CD4-positive, alpha-beta T cell (primary cell): ENCODE measurements around the gene ASB4. TPM values are rescaled to one million over a fixed set of nuclear protein-coding genes. Genes with fewer than 3 reads are reported as not detected.
A peak's percentile ranks its signal among the peaks of the same experiment; 100 is the strongest.

Experiments used
- ATAC-seq: fragments of 200-7000 bp; cut with Tn5 transposase; one replicate; pipeline ENCODE4 v1.10.0; 2022; ENCODE audit warnings: mild to moderate bottlenecking; ENCODE audit not compliant: poor library complexity
- CTCF ChIA-PET: fragments of 350-600 bp; sonication (Branson Sonifier 250); formaldehyde crosslinking; loops from one replicate; lab custom pipeline; 2021; ENCODE audit warnings: antibody characterized with exemption, inconsistent platforms; lab: Charles Lee
- POLR2A ChIA-PET: fragments of 350-600 bp; sonication (Branson Sonifier 250); formaldehyde crosslinking; loops from one replicate; lab custom pipeline; 2021; ENCODE audit warnings: antibody characterized with exemption, inconsistent platforms; lab: Charles Lee
- DNase-seq, 14 experiments: peaks; one replicate each; pipeline ENCODE4 v3.0.0-alpha.2; 2013 to 2020; ENCODE audit warnings: mixed read lengths in 2 of 14
- H3K27ac ChIP-seq, 2 donors: one replicate each; pipeline versions ENCODE4 v1.5.1 to v1.7.0; 2013; ENCODE audit warnings: low read length in 2 of 2, low read depth in 1 of 2, mild to moderate bottlenecking in 1 of 2
- H3K27me3 ChIP-seq, 2 experiments: 1 replicate in 1 of 2; 2 replicates in 1 of 2; pipeline versions ENCODE4 v1.6.1 to v1.7.0; 2013; ENCODE audit warnings: low read length in 2 of 2, control low read depth in 1 of 2, mild to moderate bottlenecking in 1 of 2, moderate library complexity in 1 of 2; ENCODE audit not compliant: insufficient read depth in 2 of 2, control insufficient read depth in 1 of 2
- H3K36me3 ChIP-seq: one replicate; pipeline ENCODE4 v1.6.1; 2013; ENCODE audit warnings: low read length, control low read depth; ENCODE audit not compliant: insufficient read depth
- H3K4me1 ChIP-seq: one replicate; pipeline ENCODE4 v1.6.1; 2013; ENCODE audit warnings: low read length, control low read depth; ENCODE audit not compliant: insufficient read depth
- H3K4me3 ChIP-seq: one replicate; pipeline ENCODE4 v1.5.1; 2013; ENCODE audit warnings: mild to moderate bottlenecking, low read length, moderate library complexity
- H3K9me3 ChIP-seq, 2 experiments: 1 replicate in 1 of 2; 2 replicates in 1 of 2; pipeline versions ENCODE4 v1.6.1 to v1.7.0; 2013; ENCODE audit warnings: low read length in 2 of 2, mild to moderate bottlenecking in 2 of 2, control low read depth in 1 of 2, moderate library complexity in 1 of 2; ENCODE audit not compliant: control insufficient read depth in 1 of 2, insufficient read depth in 1 of 2
- H3K27ac Mint-ChIP-seq: one replicate; pipeline ENCODE4 v1.8.0; 2020; ENCODE audit warnings: mixed read lengths
- H3K27me3 Mint-ChIP-seq: one replicate; pipeline ENCODE4 v1.8.0; 2021; ENCODE audit warnings: mixed read lengths
- H3K36me3 Mint-ChIP-seq: one replicate; pipeline ENCODE4 v1.8.0; 2021; ENCODE audit warnings: low read depth, mixed read lengths
- H3K4me1 Mint-ChIP-seq: one replicate; pipeline ENCODE4 v1.8.0; 2021; ENCODE audit warnings: low read depth, mixed read lengths
- H3K4me3 Mint-ChIP-seq: one replicate; pipeline ENCODE4 v1.8.0; 2020; ENCODE audit warnings: mild to moderate bottlenecking, mixed read lengths
- H3K9me3 Mint-ChIP-seq: one replicate; pipeline ENCODE4 v1.8.0; 2020; ENCODE audit warnings: mixed read lengths
- intact Hi-C, 2 experiments: fragments of 100-400 bp; cut with DNase I in 1 of 2; cut with micrococcal nuclease in 1 of 2; formaldehyde crosslinking; loops; one replicate each; pipeline versions ENCODE4 v1.15.1 to v1.9.0; 2023 to 2025; cut with DNase I, micrococcal nuclease
- total RNA-seq, 174 experiments: library from RNA in 2 of 174; stranded (reverse) in 2 of 174; gene quantifications; one replicate each; pipeline ENCODE4 v1.2.3 and lab custom pipeline; 2021 to 2026
- TF ChIP-seq, protein P1 (sequence below): fragments of 200-600 bp; IDR thresholded peaks from one replicate; pipeline ENCODE4 v1.8.0; 2022; ENCODE audit warnings: antibody characterized with exemption, mild to moderate bottlenecking

Gene ASB4
- total RNA-seq, 2 experiments from 2014 or later = not detected

DNA sequence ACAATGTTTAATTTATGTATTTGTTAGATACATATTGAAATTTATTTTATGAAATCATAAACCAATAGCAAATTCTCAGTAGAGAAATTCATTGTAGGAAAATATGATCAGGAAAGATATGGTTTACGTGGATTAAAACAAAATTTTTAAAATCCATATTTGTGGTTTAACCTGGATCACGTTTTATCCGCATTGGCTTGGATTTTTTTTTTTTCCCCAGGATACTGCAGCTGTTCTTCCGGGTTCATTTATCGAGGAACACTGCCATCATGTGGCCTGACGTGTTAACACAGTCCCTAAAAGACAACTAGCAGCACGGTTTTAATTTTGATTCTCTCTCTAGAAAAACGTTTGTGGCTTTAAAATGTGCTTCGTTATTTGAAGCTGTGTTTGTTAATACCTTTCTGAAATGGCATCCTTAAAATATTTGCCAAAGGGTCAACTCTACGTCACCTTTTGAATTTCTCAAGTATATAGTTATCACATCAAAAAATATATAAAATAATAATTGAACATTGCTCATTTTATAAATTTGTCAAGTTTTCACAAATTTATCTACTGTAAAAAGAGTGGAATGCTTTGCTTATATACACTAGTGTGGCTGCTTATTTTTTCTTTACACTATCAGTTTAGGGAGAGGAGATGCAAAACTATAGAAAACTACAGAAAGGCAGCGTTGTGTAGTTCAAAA, 8.7 kb upstream of the ASB4 start:
- CTCF ChIA-PET = interaction anchor here (0.6 to 1.8 kb wide), 4 partner anchors 10 to 1028 kb away, joined by 3 to 14 read pairs (median 6); no protein-coding TSS in a partner anchor
- intact Hi-C loops = loop anchor here in 1 of 2 experiments (2.0 to 10.0 kb wide), 2 partner anchors 282 to 1026 kb away; no protein-coding TSS in a partner anchor
- ATAC-seq = peak; percentile 60

DNA sequence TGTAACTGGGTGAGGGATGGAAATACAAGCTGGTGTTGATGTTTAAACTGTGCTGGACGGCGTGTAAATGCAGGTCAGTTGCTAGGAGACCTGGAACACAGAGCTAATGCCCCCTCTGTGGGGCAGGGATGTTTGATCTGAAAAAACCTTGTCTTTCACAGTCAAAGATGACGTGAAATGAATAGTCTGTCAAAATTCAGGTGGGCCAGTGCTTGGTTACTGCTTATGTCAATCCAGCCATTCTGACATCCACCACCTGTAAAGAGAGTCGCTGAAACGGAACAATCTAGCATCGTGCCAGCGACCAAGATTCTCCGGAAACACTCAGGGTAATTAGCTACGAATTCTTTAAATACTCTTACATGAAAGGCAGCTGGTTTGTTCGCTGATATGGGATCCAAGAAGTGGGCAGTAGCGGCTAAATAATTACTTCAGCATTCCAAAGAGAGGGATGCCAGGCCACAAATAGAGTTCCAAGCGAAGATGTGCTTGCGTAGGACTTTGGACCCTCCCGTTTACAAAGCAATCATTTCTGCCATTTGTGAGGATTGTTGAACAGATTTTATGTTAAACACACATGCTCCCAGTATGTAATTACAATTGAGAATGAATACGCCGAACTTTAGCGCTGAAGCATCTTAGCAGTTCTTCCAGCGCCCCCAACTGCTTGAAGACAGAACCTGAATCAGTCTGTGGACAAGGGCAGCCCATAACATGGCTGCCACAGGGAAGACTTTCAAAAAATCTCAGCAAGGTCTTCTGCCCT, 7.3 kb upstream of the ASB4 start:
- ATAC-seq = no peak
- ChIA-PET POLR2A (no interaction called here), CTCF (no interaction called here)
- no peaks in the 10 kb centered on the region for H3K9me3 ChIP-seq
- no peak overlapping the region for H3K4me3 ChIP-seq
- Mint-ChIP-seq H3K4me1 (peaks cover 5% of the 10 kb centered on the region), H3K9me3 (no peaks in the 10 kb centered on the region), H3K27me3 (peaks cover 11% of the 10 kb centered on the region), H3K27ac (no peak overlapping the region), H3K4me3 (no peak overlapping the region), H3K36me3 (no peaks in the 10 kb centered on the region)
- intact Hi-C loops = loop anchor here in 1 of 2 experiments (10.0 kb wide), 1 partner anchor 284 kb away; no protein-coding TSS in a partner anchor
- no peaks in the 10 kb centered on the region for H3K27me3 ChIP-seq
- no peak overlapping the region for H3K27ac ChIP-seq
- TF ChIP-seq, protein P1, sequence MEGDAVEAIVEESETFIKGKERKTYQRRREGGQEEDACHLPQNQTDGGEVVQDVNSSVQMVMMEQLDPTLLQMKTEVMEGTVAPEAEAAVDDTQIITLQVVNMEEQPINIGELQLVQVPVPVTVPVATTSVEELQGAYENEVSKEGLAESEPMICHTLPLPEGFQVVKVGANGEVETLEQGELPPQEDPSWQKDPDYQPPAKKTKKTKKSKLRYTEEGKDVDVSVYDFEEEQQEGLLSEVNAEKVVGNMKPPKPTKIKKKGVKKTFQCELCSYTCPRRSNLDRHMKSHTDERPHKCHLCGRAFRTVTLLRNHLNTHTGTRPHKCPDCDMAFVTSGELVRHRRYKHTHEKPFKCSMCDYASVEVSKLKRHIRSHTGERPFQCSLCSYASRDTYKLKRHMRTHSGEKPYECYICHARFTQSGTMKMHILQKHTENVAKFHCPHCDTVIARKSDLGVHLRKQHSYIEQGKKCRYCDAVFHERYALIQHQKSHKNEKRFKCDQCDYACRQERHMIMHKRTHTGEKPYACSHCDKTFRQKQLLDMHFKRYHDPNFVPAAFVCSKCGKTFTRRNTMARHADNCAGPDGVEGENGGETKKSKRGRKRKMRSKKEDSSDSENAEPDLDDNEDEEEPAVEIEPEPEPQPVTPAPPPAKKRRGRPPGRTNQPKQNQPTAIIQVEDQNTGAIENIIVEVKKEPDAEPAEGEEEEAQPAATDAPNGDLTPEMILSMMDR = no peak
- no peaks in the 10 kb centered on the region for H3K4me1 ChIP-seq
- DNase-seq = no peak
- no peaks in the 10 kb centered on the region for H3K36me3 ChIP-seq

More for the DNA sequence above, 8.7 kb upstream of the ASB4 start:
- Mint-ChIP-seq H3K4me1 (peaks cover 5% of the 10 kb centered on the region), H3K9me3 (no peaks in the 10 kb centered on the region), H3K36me3 (no peaks in the 10 kb centered on the region), H3K4me3 (no peak overlapping the region), H3K27me3 (no peaks in the 10 kb centered on the region), H3K27ac (no peak overlapping the region)
- no peaks in the 10 kb centered on the region for H3K36me3 ChIP-seq
- no peaks in the 10 kb centered on the region for H3K27me3 ChIP-seq
- H3K27ac ChIP-seq = no peak overlapping the region
- TF ChIP-seq, protein P1 = peak; percentile 79
- POLR2A ChIA-PET = interaction anchor here (0.6 to 1.0 kb wide), 2 partner anchors 22 to 374 kb away, joined by 3 to 5 read pairs; no protein-coding TSS in a partner anchor
- DNase-seq = peak; percentile 5 to 74 (median 26)
- no peaks in the 10 kb centered on the region for H3K9me3 ChIP-seq
- no peak overlapping the region for H3K4me3 ChIP-seq
- H3K4me1 ChIP-seq = no peaks in the 10 kb centered on the region

DNA sequence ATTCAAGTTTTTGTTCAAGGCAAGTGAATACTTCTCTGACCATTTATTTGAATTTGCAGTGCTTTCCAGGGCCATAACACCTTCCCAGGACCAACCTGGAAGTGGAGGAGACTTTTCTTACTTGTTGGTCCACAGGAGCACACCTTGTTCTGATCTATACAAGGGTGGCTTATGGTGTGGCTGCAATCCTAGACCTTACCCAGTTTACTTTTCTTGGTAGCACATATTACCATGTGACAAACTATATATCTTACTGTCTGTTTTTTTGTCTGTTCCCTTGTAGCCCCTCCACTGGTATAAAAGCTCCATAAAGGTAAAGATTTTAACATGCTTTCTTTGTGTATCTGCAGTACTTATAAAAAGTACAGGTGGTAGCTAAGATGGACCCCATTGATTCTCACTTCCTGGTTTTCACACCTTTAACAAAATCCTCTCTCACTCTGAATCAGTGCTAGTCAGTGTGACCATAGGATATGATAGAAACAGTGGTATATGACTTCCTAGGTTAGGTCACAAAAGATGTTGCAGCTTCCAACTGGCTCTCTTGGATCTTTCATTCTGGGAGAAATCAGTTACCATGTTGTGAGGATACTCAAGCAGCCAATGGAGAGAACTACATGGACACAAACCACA, 5.6 kb upstream of the ASB4 start:
- no peaks in the 10 kb centered on the region for H3K27me3 ChIP-seq
- TF ChIP-seq, protein P1 = no peak
- POLR2A ChIA-PET = no interaction called here
- Mint-ChIP-seq H3K27me3 (peaks cover 11% of the 10 kb centered on the region), H3K36me3 (no peaks in the 10 kb centered on the region), H3K4me1 (peaks cover 5% of the 10 kb centered on the region), H3K27ac (no peak overlapping the region), H3K4me3 (no peak overlapping the region), H3K9me3 (no peaks in the 10 kb centered on the region)
- ATAC-seq (no peak), DNase-seq (no peak)
- no peaks in the 10 kb centered on the region for H3K4me1 ChIP-seq
- CTCF ChIA-PET = no interaction called here
- no peak overlapping the region for H3K27ac ChIP-seq
- H3K36me3 ChIP-seq = no peaks in the 10 kb centered on the region
- no peaks in the 10 kb centered on the region for H3K9me3 ChIP-seq
- H3K4me3 ChIP-seq = no peak overlapping the region
- intact Hi-C loops = loop anchor here in 1 of 2 experiments (10.0 kb wide), 1 partner anchor 285 kb away; no protein-coding TSS in a partner anchor
